ENCODE results near the gene LBR. TPM values are rescaled to one million over a fixed set of nuclear protein-coding genes. Genes with fewer than 3 reads are reported as not detected.

LBR gene
- total RNA-seq, 1 experiment from 2014 or later: 60.9 TPM

DNA sequence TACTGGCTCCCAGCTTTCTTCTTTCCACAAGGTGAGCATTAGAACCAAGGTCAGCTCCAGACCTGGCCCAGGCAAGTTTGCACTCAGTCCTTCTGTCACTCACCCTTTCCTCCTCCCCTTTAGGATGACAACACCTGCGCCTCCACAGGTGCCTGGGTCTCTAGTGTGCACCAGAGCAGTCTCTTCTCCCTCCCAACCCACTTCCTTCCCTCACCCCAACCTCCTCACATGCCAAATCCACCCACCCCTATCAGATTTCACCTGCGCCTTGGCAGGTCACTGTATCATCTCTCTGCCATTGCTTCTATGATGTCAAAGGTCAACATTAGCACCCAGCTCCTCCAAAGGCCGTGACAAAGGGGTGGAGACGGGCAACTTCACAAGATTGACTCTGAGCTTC lies 38.0 kb downstream of the LBR start:
- no peaks in the 10 kb centered on the region for H4K20me1 ChIP-seq (ENCODE audit: control insufficient read depth, insufficient read depth, insufficient read length)
- no peak overlapping the region for H3K56ac ChIP-seq (ENCODE audit: insufficient read length, low read depth, low read length)
- H2BK15ac ChIP-seq (ENCODE audit: low read depth, low read length): no peak overlapping the region
- H4K91ac ChIP-seq (ENCODE audit: insufficient read length, low read depth, low read length): no peak overlapping the region
- H3K27me3 Mint-ChIP-seq (ENCODE audit: low read depth): no peaks in the 10 kb centered on the region; the same call in 1 of the 2 replicates
- H3K27ac Mint-ChIP-seq: peak overlapping the region in 1 of 3 experiments; percentile 40; a peak in 1 of 7 replicates
- H3K9ac ChIP-seq (ENCODE audit: extremely low read depth, insufficient read length, low read length): no peak overlapping the region
- no peaks in the 10 kb centered on the region for H3K4me1 ChIP-seq (ENCODE audit: insufficient read depth, low read length)
- no peak overlapping the region for H2AK5ac ChIP-seq (ENCODE audit: insufficient read length, low read length)
- H3K27me3 ChIP-seq (ENCODE audit: insufficient read depth, low read length): no peaks in the 10 kb centered on the region
- H3K4me2 ChIP-seq (ENCODE audit: insufficient read depth, insufficient read length, low read length): no peak overlapping the region
- no peak overlapping the region for H3K14ac ChIP-seq (ENCODE audit: insufficient read depth, low read length)
- H2BK120ac ChIP-seq (ENCODE audit: low read depth, low read length, poor library complexity, severe bottlenecking): no peak overlapping the region
- H2BK12ac ChIP-seq (ENCODE audit: insufficient read length, low read depth, low read length): no peak overlapping the region
- no peaks in the 10 kb centered on the region for H3K9me3 ChIP-seq (ENCODE audit: control insufficient read depth, low read depth, low read length)
- no peaks in the 10 kb centered on the region for H3K79me2 ChIP-seq (ENCODE audit: insufficient read depth, low read length)
- H3K4me3 Mint-ChIP-seq: no peak overlapping the region
- H2BK20ac ChIP-seq (ENCODE audit: low read depth, low read length, poor library complexity, severe bottlenecking): no peak overlapping the region
- no peak overlapping the region for H3T11ph ChIP-seq (ENCODE audit: low read length)
- no peak for DNase-seq
- TF ChIP-seq, protein P1, sequence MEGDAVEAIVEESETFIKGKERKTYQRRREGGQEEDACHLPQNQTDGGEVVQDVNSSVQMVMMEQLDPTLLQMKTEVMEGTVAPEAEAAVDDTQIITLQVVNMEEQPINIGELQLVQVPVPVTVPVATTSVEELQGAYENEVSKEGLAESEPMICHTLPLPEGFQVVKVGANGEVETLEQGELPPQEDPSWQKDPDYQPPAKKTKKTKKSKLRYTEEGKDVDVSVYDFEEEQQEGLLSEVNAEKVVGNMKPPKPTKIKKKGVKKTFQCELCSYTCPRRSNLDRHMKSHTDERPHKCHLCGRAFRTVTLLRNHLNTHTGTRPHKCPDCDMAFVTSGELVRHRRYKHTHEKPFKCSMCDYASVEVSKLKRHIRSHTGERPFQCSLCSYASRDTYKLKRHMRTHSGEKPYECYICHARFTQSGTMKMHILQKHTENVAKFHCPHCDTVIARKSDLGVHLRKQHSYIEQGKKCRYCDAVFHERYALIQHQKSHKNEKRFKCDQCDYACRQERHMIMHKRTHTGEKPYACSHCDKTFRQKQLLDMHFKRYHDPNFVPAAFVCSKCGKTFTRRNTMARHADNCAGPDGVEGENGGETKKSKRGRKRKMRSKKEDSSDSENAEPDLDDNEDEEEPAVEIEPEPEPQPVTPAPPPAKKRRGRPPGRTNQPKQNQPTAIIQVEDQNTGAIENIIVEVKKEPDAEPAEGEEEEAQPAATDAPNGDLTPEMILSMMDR (conservative IDR thresholded peaks at IDR 0.05): no peak
- H4K8ac ChIP-seq (replicated peaks; ENCODE audit: insufficient read length, low read depth, low read length): no peak overlapping the region
- H3K79me1 ChIP-seq (ENCODE audit: insufficient read depth, low read depth, low read length, poor library complexity, severe bottlenecking): no peaks in the 10 kb centered on the region
- WGBS (ENCODE audit: extremely low coverage, insufficient read length, low lambda C conversion rate): no CpG with 5 or more reads among the region's 4 CpGs
- H3K27ac ChIP-seq (ENCODE audit: insufficient read length, low read depth, low read length): no peak overlapping the region
- peaks cover 5 to 7% of the 10 kb centered on the region in 2 experiments; a peak in 3 of 4 replicates for H3K4me1 Mint-ChIP-seq
- H3K36me3 Mint-ChIP-seq (ENCODE audit: insufficient read depth in 1 of 3, low read depth in 3 of 3): no peaks in the 10 kb centered on the region; a peak in 1 of 7 replicates
- H2AFZ ChIP-seq (ENCODE audit: low read length): no peak overlapping the region
- no peak overlapping the region for H3K18ac ChIP-seq (ENCODE audit: insufficient read length, low read depth, low read length)
- no peak overlapping the region for H3K23ac ChIP-seq (ENCODE audit: insufficient read length, low read depth, low read length)
- no peak overlapping the region for H3K4ac ChIP-seq (ENCODE audit: low read depth, low read length)
- no peaks in the 10 kb centered on the region for H3K23me2 ChIP-seq (ENCODE audit: insufficient read length, low read depth, low read length, poor library complexity, severe bottlenecking)
- H4K5ac ChIP-seq (ENCODE audit: insufficient read length, low read depth, low read length): no peak overlapping the region
- no peaks in the 10 kb centered on the region for H3K9me3 Mint-ChIP-seq
- H2BK5ac ChIP-seq (ENCODE audit: insufficient read length, low read length): no peak overlapping the region
